ENCODE data around the gene ASCC1.

DNA sequence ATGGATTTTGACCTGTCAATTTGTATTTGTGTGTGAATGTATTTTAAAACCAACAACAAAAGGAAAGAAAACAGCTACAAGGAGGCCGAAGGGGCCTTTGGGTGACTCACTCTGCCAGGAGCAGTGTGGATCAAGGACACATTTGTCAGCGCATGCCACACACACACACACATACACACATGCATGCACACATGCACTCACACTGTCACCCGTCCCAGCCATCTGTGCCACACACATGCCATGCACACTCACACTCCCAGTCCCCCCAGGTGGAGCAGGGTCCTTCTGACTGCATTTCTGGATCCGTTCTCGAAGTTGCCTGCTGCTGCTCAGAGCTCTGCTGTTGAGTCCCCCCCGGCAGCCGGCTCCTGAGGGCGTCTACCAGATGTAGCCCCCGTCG is 153.7 kb downstream of the ASCC1 start:
- TF ChIP-seq, protein P1, sequence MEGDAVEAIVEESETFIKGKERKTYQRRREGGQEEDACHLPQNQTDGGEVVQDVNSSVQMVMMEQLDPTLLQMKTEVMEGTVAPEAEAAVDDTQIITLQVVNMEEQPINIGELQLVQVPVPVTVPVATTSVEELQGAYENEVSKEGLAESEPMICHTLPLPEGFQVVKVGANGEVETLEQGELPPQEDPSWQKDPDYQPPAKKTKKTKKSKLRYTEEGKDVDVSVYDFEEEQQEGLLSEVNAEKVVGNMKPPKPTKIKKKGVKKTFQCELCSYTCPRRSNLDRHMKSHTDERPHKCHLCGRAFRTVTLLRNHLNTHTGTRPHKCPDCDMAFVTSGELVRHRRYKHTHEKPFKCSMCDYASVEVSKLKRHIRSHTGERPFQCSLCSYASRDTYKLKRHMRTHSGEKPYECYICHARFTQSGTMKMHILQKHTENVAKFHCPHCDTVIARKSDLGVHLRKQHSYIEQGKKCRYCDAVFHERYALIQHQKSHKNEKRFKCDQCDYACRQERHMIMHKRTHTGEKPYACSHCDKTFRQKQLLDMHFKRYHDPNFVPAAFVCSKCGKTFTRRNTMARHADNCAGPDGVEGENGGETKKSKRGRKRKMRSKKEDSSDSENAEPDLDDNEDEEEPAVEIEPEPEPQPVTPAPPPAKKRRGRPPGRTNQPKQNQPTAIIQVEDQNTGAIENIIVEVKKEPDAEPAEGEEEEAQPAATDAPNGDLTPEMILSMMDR (IDR thresholded peaks at IDR 0.05) = no peak
- TF ChIP-seq POLR2A (IDR thresholded peaks at IDR 0.05) = no peak
